ENCODE results near the gene ASMTL. TPM values are rescaled to one million over a fixed set of nuclear protein-coding genes. Genes with fewer than 3 reads are reported as not detected.

ASMTL gene
- total and polyA plus RNA-seq, 2 of the 13 experiments (the other 11 are each of a cell fraction or from before 2014, with no cell fraction given): 5.6 to 16.3 TPM

DNA sequence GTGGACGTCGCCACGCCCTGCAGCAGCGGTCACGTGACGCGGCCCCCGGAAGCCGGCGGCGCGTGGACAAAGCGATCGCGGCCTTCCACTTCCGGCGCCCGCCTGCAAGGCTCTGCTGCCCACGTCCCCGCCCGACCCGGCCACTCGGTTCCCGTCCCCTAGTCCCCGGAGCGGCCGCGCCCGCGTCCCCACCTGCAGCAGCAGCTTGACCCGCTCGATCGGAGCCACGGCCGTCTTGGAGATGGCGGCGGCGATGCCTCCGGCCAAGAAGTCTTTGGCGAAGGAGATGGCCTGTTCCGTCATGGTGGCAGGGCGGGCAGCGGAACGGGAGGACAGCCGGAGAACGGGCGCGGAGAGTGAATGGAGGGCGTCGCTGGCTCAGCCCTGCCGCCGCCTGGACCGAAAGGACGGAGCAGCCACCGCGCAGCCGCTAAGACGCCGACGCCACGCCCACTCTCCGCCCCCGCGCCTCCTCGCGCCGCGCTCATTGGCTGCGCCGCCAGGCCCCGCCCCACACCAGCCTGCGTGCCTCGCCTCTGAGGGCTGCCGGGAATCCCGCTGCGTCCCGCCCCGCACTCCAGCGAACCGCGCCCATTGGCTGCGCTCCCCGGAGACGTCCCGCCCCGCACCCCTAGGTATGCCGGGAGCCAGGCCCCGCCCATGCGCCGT lies 60.9 kb downstream of the ASMTL start, which contains the start of gene SLC25A6 (continued):
- TF ChIP-seq, protein P1, sequence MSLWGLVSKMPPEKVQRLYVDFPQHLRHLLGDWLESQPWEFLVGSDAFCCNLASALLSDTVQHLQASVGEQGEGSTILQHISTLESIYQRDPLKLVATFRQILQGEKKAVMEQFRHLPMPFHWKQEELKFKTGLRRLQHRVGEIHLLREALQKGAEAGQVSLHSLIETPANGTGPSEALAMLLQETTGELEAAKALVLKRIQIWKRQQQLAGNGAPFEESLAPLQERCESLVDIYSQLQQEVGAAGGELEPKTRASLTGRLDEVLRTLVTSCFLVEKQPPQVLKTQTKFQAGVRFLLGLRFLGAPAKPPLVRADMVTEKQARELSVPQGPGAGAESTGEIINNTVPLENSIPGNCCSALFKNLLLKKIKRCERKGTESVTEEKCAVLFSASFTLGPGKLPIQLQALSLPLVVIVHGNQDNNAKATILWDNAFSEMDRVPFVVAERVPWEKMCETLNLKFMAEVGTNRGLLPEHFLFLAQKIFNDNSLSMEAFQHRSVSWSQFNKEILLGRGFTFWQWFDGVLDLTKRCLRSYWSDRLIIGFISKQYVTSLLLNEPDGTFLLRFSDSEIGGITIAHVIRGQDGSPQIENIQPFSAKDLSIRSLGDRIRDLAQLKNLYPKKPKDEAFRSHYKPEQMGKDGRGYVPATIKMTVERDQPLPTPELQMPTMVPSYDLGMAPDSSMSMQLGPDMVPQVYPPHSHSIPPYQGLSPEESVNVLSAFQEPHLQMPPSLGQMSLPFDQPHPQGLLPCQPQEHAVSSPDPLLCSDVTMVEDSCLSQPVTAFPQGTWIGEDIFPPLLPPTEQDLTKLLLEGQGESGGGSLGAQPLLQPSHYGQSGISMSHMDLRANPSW (CRISPR knock-in tag; IDR thresholded peaks at IDR 0.05; ENCODE audit: borderline replicate concordance): peak; percentile 8; the same call in 1 of the 2 replicates
- TF ChIP-seq ZNF777 (CRISPR knock-in tag; IDR thresholded peaks at IDR 0.05) (peak; percentile 69), ATRX (CRISPR knock-in tag; IDR thresholded peaks at IDR 0.05; ENCODE audit: borderline replicate concordance) (no peak), NFYC (CRISPR knock-in tag; IDR thresholded peaks at IDR 0.05) (peak; percentile 84), KAT2B (IDR thresholded peaks at IDR 0.05; ENCODE audit: borderline replicate concordance, low read depth, low read length) (no peak), TCF7 (IDR thresholded peaks at IDR 0.05; ENCODE audit: low read depth) (no peak), ZNF296 (CRISPR knock-in tag; conservative IDR thresholded peaks at IDR 0.05) (no peak), ZNF615 (CRISPR knock-in tag; IDR thresholded peaks at IDR 0.05; ENCODE audit: borderline replicate concordance) (no peak), ESRRA (CRISPR knock-in tag; IDR thresholded peaks at IDR 0.05; ENCODE audit: low read depth) (no peak), TOPORS (CRISPR knock-in tag; IDR thresholded peaks at IDR 0.05) (0 out of 2 replicates have a peak, but pooled peaks have one; percentile 65), ZNF75D (CRISPR knock-in tag; IDR thresholded peaks at IDR 0.05; ENCODE audit: borderline replicate concordance) (no peak)
- TF ChIP-seq, protein P2, sequence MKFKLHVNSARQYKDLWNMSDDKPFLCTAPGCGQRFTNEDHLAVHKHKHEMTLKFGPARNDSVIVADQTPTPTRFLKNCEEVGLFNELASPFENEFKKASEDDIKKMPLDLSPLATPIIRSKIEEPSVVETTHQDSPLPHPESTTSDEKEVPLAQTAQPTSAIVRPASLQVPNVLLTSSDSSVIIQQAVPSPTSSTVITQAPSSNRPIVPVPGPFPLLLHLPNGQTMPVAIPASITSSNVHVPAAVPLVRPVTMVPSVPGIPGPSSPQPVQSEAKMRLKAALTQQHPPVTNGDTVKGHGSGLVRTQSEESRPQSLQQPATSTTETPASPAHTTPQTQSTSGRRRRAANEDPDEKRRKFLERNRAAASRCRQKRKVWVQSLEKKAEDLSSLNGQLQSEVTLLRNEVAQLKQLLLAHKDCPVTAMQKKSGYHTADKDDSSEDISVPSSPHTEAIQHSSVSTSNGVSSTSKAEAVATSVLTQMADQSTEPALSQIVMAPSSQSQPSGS (CRISPR knock-in tag; IDR thresholded peaks at IDR 0.05): no peak
- TF ChIP-seq, protein P3, sequence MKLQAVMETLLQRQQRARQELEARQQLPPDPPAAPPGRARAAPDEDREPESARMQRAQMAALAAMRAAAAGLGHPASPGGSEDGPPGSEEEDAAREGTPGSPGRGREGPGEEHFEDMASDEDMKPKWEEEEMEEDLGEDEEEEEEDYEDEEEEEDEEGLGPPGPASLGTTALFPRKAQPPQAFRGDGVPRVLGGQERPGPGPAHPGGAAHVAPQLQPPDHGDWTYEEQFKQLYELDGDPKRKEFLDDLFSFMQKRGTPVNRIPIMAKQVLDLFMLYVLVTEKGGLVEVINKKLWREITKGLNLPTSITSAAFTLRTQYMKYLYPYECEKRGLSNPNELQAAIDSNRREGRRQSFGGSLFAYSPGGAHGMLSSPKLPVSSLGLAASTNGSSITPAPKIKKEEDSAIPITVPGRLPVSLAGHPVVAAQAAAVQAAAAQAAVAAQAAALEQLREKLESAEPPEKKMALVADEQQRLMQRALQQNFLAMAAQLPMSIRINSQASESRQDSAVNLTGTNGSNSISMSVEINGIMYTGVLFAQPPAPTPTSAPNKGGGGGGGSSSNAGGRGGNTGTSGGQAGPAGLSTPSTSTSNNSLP (IDR thresholded peaks at IDR 0.05; ENCODE audit: low read depth, low read length): no peak
- TF ChIP-seq, protein P4, sequence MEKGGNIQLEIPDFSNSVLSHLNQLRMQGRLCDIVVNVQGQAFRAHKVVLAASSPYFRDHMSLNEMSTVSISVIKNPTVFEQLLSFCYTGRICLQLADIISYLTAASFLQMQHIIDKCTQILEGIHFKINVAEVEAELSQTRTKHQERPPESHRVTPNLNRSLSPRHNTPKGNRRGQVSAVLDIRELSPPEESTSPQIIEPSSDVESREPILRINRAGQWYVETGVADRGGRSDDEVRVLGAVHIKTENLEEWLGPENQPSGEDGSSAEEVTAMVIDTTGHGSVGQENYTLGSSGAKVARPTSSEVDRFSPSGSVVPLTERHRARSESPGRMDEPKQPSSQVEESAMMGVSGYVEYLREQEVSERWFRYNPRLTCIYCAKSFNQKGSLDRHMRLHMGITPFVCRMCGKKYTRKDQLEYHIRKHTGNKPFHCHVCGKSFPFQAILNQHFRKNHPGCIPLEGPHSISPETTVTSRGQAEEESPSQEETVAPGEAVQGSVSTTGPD (CRISPR knock-in tag; IDR thresholded peaks at IDR 0.05): no peak
- TF ChIP-seq, protein P5, sequence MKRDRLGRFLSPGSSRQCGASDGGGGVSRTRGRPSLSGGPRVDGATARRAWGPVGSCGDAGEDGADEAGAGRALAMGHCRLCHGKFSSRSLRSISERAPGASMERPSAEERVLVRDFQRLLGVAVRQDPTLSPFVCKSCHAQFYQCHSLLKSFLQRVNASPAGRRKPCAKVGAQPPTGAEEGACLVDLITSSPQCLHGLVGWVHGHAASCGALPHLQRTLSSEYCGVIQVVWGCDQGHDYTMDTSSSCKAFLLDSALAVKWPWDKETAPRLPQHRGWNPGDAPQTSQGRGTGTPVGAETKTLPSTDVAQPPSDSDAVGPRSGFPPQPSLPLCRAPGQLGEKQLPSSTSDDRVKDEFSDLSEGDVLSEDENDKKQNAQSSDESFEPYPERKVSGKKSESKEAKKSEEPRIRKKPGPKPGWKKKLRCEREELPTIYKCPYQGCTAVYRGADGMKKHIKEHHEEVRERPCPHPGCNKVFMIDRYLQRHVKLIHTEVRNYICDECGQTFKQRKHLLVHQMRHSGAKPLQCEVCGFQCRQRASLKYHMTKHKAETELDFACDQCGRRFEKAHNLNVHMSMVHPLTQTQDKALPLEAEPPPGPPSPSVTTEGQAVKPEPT (CRISPR knock-in tag; IDR thresholded peaks at IDR 0.05; ENCODE audit: low read depth): no peak
- TF ChIP-seq, protein P6, sequence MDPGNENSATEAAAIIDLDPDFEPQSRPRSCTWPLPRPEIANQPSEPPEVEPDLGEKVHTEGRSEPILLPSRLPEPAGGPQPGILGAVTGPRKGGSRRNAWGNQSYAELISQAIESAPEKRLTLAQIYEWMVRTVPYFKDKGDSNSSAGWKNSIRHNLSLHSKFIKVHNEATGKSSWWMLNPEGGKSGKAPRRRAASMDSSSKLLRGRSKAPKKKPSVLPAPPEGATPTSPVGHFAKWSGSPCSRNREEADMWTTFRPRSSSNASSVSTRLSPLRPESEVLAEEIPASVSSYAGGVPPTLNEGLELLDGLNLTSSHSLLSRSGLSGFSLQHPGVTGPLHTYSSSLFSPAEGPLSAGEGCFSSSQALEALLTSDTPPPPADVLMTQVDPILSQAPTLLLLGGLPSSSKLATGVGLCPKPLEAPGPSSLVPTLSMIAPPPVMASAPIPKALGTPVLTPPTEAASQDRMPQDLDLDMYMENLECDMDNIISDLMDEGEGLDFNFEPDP (CRISPR knock-in tag; conservative IDR thresholded peaks at IDR 0.05): no peak
